Measurements from ENCODE around the gene BARHL1. TPM values are rescaled to one million over a fixed set of nuclear protein-coding genes. Genes with fewer than 3 reads are reported as not detected.

Gene BARHL1
- polyA plus RNA-seq, 1 of the 3 experiments (the other 2 are of a cell fraction): not detected

DNA sequence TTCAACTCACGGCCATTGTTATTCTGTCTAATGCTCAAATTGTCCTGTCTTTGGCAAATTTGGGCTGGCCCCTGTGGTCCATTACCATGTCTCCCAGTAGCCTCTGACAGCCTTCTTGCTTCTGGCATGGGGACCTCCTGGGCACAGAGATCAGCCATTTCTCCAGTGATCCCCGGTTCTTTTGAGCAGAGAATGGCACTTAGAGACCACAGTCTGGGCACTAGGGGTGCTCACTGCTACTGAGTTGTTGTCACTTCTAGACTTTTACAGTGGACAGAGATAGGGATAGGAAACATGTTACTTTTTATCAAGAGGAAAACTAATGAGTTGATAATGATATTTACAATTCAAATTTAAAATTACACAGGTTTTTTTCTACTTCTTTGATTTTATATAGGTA, 47.6 kb upstream of the BARHL1 start:
- Histone ChIP-seq H3K4me2 (no peak overlapping the region), H3K9ac (no peak overlapping the region), H3K79me2 (ENCODE audit: insufficient read depth) (no peaks in the 10 kb centered on the region), H3K27ac (ENCODE audit: low read depth in 2 of 2, low read length in 1 of 2) (no peak overlapping the region), H3K27me3 (ENCODE audit: insufficient read depth) (no peaks in the 10 kb centered on the region; the same call in 1 of the 2 replicates), H3K36me3 (replicated peaks in 1 of 2; ENCODE audit: control insufficient read depth in 1 of 2, insufficient read depth in 2 of 2, low read length in 1 of 2) (no peaks in the 10 kb centered on the region), H3K4me1 (ENCODE audit: control insufficient read depth in 1 of 2, insufficient read depth in 2 of 2, low read depth in 1 of 2, low read length in 1 of 2) (no peaks in the 10 kb centered on the region; a peak in 1 of 4 replicates), H4K20me1 (ENCODE audit: insufficient read depth) (no peaks in the 10 kb centered on the region), H3K4me3 (ENCODE audit: low read depth in 2 of 2, low read length in 1 of 2) (no peak overlapping the region), H3K9me2 (no peaks in the 10 kb centered on the region), H2AFZ (ENCODE audit: low read depth) (no peak overlapping the region), H3K9me3 (no peaks in the 10 kb centered on the region), H3F3A (replicated peaks; ENCODE audit: insufficient read depth) (no peaks in the 10 kb centered on the region)
- POLR2A ChIA-PET: no interaction called here
- CTCF ChIA-PET: interaction anchor here (0.8 to 1.1 kb wide), 2 partner anchors 12 to 123 kb away, joined by 3 read pairs; no protein-coding TSS in a partner anchor
- DNase-seq: no peak
- TF ChIP-seq GATA2 (CRISPR knock-in tag; IDR thresholded peaks at IDR 0.05): no peak
- TF ChIP-seq, protein P1, sequence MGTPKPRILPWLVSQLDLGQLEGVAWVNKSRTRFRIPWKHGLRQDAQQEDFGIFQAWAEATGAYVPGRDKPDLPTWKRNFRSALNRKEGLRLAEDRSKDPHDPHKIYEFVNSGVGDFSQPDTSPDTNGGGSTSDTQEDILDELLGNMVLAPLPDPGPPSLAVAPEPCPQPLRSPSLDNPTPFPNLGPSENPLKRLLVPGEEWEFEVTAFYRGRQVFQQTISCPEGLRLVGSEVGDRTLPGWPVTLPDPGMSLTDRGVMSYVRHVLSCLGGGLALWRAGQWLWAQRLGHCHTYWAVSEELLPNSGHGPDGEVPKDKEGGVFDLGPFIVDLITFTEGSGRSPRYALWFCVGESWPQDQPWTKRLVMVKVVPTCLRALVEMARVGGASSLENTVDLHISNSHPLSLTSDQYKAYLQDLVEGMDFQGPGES (IDR thresholded peaks at IDR 0.05; ENCODE audit: low read depth, low read length): no peak
- TF ChIP-seq, protein P2, sequence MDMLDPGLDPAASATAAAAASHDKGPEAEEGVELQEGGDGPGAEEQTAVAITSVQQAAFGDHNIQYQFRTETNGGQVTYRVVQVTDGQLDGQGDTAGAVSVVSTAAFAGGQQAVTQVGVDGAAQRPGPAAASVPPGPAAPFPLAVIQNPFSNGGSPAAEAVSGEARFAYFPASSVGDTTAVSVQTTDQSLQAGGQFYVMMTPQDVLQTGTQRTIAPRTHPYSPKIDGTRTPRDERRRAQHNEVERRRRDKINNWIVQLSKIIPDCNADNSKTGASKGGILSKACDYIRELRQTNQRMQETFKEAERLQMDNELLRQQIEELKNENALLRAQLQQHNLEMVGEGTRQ (IDR thresholded peaks at IDR 0.05; ENCODE audit: borderline replicate concordance, low read depth, low read length): no peak
- TF ChIP-seq MXI1 (IDR thresholded peaks at IDR 0.05; ENCODE audit: low read depth, low read length): no peak
- TF ChIP-seq FOXM1 (IDR thresholded peaks at IDR 0.05; ENCODE audit: low read depth): no peak
- no peak for TF ChIP-seq JUND (IDR thresholded peaks at IDR 0.05)
- no peak for TF ChIP-seq RAD21 (IDR thresholded peaks at IDR 0.05; ENCODE audit: low read length)
- TF ChIP-seq ELF1 (IDR thresholded peaks at IDR 0.05): no peak
- TF ChIP-seq, protein P3, sequence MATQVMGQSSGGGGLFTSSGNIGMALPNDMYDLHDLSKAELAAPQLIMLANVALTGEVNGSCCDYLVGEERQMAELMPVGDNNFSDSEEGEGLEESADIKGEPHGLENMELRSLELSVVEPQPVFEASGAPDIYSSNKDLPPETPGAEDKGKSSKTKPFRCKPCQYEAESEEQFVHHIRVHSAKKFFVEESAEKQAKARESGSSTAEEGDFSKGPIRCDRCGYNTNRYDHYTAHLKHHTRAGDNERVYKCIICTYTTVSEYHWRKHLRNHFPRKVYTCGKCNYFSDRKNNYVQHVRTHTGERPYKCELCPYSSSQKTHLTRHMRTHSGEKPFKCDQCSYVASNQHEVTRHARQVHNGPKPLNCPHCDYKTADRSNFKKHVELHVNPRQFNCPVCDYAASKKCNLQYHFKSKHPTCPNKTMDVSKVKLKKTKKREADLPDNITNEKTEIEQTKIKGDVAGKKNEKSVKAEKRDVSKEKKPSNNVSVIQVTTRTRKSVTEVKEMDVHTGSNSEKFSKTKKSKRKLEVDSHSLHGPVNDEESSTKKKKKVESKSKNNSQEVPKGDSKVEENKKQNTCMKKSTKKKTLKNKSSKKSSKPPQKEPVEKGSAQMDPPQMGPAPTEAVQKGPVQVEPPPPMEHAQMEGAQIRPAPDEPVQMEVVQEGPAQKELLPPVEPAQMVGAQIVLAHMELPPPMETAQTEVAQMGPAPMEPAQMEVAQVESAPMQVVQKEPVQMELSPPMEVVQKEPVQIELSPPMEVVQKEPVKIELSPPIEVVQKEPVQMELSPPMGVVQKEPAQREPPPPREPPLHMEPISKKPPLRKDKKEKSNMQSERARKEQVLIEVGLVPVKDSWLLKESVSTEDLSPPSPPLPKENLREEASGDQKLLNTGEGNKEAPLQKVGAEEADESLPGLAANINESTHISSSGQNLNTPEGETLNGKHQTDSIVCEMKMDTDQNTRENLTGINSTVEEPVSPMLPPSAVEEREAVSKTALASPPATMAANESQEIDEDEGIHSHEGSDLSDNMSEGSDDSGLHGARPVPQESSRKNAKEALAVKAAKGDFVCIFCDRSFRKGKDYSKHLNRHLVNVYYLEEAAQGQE (IDR thresholded peaks at IDR 0.05; ENCODE audit: low read depth, low read length): no peak
- TF ChIP-seq, protein P4, sequence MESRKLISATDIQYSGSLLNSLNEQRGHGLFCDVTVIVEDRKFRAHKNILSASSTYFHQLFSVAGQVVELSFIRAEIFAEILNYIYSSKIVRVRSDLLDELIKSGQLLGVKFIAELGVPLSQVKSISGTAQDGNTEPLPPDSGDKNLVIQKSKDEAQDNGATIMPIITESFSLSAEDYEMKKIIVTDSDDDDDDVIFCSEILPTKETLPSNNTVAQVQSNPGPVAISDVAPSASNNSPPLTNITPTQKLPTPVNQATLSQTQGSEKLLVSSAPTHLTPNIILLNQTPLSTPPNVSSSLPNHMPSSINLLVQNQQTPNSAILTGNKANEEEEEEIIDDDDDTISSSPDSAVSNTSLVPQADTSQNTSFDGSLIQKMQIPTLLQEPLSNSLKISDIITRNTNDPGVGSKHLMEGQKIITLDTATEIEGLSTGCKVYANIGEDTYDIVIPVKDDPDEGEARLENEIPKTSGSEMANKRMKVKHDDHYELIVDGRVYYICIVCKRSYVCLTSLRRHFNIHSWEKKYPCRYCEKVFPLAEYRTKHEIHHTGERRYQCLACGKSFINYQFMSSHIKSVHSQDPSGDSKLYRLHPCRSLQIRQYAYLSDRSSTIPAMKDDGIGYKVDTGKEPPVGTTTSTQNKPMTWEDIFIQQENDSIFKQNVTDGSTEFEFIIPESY (IDR thresholded peaks at IDR 0.05; ENCODE audit: borderline replicate concordance, low read depth): no peak
- TF ChIP-seq RCOR1 (IDR thresholded peaks at IDR 0.05; ENCODE audit: low read length): no peak
- no peak for TF ChIP-seq TEAD4 (IDR thresholded peaks at IDR 0.05; ENCODE audit: borderline replicate concordance, insufficient read depth)
- TF ChIP-seq FOXJ3 (CRISPR knock-in tag; IDR thresholded peaks at IDR 0.05): no peak
- TF ChIP-seq, protein P5, sequence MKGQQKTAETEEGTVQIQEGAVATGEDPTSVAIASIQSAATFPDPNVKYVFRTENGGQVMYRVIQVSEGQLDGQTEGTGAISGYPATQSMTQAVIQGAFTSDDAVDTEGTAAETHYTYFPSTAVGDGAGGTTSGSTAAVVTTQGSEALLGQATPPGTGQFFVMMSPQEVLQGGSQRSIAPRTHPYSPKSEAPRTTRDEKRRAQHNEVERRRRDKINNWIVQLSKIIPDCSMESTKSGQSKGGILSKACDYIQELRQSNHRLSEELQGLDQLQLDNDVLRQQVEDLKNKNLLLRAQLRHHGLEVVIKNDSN (IDR thresholded peaks at IDR 0.05; ENCODE audit: borderline replicate concordance, low read depth): no peak
- no peak for TF ChIP-seq NFIC (IDR thresholded peaks at IDR 0.05; ENCODE audit: borderline replicate concordance)
- no peak for TF ChIP-seq MEF2A (IDR thresholded peaks at IDR 0.05; ENCODE audit: borderline replicate concordance, low read depth)
- no peak for TF ChIP-seq YY1 (IDR thresholded peaks at IDR 0.05; ENCODE audit: low read depth)
- WGBS (ENCODE audit: low lambda C conversion rate): 60% methylated on average over 2 of the region's 2 CpGs

Measured in SK-N-SH (cell line).